ENCODE measurements around the gene GID8.

GID8 gene

GRCh38 chr20:62997417-62998035 is 59.6 kb downstream of the GID8 start:
- no peak overlapping the region for H3K27ac ChIP-seq
- no peak for DNase-seq (ENCODE audit: low read depth, low spot score)
